GM15510 (cell line): ENCODE measurements around the gene POLR1C.
A peak's percentile ranks its signal among the peaks of the same experiment; 100 is the strongest.

Experiments
- POLR2A ChIP-seq: IDR thresholded peaks from 3 replicates; pipeline ENCODE4 v1.6.1; 2011; ENCODE audit warnings: borderline replicate concordance; ENCODE audit not compliant: insufficient read length; ENCODE audit errors: extremely low read depth

The POLR1C gene, protein sequence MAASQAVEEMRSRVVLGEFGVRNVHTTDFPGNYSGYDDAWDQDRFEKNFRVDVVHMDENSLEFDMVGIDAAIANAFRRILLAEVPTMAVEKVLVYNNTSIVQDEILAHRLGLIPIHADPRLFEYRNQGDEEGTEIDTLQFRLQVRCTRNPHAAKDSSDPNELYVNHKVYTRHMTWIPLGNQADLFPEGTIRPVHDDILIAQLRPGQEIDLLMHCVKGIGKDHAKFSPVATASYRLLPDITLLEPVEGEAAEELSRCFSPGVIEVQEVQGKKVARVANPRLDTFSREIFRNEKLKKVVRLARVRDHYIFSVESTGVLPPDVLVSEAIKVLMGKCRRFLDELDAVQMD

DNA sequence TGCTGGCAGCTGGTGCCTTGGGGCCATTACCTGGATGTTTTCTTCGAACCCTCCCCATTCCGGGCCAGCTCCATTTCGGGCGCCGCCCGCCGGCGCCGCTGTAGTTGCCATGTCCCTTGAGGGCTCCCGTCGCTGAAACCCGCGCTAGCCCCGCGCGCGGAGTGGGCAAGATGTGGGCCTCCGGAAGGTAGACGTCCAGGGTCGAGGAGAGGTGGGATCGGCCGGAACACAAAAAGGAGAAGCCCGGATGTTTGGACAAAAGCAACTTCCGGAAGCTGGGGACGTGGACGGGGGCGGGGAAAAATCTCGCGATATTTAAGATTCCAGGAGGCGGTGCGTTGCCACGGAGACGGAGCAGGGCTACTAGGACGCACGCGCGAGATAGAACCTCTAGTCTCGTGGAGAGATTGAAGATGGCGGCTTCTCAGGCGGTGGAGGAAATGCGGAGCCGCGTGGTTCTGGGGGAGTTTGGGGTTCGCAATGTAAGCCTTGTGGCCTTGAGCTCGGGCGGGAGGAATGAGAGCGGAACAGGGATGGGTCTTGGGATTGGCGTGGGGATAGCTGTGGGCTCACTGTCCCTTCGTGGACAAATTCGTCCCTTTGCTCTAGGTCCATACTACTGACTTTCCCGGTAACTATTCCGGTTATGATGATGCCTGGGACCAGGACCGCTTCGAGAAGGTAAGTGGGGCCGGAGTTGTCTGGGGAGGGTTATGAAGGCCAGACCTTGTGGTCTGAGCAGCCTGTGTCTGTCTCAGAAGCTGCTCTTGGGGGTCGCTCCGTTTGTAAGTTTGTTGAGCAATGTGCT, at the start of gene POLR1C, which contains the start of gene YIPF3:
Gene POLR1C (plus strand): TSS at position 393 of the 808 bp plus-strand sequence. CDS start 21 bp downstream, at position 414.
Gene YIPF3 (minus strand): TSS at position 230 of the 808 bp plus-strand sequence. CDS start 119 bp downstream, at position 111.
- peak; percentile 89 for TF ChIP-seq POLR2A

DNA sequence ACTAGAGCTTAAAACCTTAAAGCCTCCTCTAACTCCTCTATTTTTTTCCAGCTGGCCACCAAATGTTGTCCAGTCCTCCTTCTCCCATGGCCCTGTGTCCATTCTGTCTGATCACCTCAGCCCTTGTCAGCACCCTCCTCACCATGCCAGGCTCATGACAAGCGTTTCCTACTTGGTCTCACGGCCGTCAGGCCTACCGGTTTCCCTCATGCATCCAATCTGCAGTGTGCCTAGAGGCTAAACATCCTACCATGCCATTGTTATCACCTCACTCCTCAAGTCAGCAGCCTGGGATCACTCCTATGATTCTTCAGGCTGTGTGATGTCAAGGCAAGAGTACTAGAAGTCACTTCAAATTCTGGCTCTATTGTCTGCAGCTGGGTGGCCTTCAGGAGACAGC, 49.1 kb upstream of the POLR1C start:
- TF ChIP-seq POLR2A, result no peak

DNA sequence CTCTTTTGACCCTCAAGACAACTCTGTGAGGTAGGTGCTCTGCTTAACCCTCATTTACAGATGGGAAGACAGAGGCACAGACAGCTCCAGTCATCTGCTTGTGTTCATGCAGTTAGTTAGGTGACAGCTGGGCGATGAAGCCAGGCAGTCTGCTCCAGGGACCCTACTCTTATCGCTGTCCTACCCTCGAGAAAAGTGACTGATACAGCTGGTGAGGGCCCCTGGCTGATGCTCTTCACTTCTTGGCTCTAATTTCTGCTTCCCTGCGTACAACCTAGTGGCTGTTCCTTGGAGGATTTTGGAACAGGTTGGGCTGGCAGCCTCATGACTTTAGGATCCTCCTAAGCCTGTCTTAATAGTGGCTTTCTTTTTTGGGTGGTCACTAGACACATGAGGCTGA, 48.6 kb upstream of the POLR1C start:
- no peak for TF ChIP-seq POLR2A

DNA sequence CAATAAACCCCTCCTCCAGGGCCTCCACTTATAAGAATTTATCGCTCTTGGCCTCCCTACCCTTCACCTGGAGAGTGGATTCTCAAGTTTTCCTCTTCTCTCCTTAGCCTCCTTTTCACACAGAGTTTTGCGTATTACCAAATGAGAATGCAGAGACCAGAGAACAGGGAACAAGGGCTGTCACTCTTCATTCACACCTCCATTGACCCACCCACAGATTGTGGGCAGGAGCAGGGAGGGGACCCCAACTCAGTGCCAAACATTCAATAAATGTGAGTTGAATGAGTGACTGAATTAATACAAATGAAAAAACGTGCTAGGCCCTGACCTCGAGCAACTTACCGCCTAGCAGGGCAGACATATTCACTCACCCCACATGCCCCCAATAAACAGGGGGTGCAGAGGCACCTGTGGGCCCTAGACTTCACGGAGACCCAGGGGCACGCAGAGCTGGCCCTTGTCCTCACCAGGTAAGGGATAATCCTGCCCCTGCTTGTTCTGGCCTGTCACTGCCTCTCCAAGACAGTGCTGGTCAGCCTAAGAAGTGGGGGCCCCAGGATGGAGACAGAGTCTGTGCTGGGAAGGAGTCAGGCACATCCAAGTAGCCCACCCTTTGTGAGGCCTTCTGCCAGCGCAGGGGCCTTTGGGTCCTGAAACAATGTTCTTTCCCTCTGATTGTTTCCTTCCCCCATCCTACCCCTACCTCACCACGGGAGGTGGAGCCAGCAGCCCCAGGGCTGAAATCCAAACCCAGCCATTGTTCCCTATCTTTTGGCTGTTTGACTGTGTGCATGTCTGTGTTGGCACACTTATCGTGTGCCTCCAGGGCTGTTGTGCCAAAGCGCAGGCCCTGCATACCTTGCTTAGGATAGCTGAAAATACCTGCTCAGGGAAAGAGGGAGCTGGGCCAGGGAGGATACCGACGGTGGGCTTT, 47.9 kb upstream of the POLR1C start:
- no peak for TF ChIP-seq POLR2A

DNA sequence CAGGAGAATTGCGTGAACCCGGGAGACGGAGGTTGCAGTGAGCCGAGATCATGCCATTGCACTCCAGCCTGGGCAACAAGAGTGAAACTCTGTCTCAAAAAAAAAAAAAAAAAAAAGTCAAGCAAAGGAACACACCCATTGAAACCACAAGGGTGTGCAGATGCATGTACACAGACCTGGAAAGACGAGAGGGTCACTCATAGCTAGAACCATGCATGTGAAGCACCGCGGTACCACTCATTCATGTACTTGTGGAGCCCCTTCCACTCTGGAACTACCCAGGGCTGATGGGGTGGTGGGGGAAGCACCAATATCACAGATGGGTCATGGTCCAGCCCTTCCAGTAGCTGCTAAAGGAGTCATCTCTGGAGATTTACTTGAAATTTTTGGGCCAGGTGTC, 46.9 kb upstream of the POLR1C start:
- no peak for TF ChIP-seq POLR2A

DNA sequence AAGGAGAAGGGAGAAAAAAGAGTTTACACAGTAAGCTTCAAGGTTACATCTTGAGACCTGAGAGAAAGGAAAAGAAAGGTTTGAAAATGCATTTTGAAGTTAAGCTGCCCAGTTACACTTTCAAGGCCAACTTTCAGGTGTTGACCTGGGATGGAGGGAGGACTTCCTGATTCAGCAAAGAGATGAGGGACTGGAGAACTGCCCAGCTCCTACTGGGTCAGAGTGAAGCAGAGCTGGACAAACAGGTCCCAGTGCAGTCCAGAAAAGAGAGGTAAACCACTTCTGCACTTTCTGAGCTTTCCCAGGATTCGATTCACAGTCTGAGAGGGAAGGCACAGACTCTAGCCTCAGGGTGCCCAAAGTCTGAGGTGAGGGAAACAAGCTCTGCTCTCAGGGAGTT, 45.5 kb upstream of the POLR1C start:
- TF ChIP-seq POLR2A, result no peak

DNA sequence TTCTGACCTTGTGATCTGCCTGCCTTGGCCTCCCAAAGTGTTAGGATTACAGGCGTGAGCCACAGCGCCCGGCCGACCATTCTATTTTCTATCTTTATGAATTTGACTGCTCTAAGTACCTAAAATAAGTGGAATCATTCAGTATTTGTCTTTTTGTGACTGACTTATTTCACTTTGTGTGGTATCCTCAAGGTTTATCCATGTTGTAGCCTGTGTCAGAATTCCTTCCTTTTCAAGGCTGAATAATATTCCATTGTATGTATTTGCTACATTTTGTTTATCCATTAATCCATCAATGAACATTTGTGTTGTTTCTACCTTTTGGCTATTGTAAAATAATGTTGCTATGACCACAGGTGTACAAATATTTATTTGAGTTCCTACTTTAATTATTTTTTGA, 44.4 kb upstream of the POLR1C start:
- no peak for TF ChIP-seq POLR2A

DNA sequence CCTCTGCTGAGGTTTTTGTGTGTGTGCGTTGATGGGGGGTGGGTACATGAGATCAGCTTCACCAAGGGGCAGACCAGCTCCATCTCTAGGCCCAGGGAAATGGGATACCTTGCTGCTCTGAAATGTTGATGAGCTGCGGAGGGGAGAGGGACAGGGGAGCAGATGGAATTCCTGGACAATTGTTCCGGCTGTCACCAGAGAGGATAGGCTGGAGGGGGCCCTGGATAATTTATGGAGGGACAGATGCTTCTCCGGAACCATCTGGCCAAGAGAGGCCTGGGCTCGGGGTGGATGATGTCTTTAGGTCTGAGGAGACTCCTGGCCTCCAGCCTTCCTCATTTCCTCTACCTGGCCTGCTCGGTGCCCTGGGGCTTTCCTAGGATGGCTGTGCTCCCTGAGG, 41.4 kb upstream of the POLR1C start:
- TF ChIP-seq POLR2A, result no peak

DNA sequence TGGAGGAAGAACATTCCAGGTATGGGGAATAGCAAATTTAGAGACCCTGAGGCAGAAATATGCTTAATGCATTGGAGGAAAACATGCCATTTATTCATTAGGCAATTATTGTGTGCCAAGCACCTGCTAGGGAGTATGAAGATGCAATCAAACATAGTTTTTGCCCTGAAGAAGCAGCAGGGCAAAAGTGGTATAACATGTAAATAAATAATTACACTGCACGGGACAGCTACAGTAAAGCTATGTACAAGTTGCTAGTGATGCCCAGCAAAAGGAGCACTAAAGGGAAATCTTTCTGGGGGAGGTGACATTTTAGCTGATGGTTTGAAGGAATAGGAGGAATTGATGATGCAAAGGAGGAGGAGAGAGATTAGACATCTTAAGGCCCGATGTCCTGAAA, 40.1 kb upstream of the POLR1C start:
- TF ChIP-seq POLR2A, result no peak

DNA sequence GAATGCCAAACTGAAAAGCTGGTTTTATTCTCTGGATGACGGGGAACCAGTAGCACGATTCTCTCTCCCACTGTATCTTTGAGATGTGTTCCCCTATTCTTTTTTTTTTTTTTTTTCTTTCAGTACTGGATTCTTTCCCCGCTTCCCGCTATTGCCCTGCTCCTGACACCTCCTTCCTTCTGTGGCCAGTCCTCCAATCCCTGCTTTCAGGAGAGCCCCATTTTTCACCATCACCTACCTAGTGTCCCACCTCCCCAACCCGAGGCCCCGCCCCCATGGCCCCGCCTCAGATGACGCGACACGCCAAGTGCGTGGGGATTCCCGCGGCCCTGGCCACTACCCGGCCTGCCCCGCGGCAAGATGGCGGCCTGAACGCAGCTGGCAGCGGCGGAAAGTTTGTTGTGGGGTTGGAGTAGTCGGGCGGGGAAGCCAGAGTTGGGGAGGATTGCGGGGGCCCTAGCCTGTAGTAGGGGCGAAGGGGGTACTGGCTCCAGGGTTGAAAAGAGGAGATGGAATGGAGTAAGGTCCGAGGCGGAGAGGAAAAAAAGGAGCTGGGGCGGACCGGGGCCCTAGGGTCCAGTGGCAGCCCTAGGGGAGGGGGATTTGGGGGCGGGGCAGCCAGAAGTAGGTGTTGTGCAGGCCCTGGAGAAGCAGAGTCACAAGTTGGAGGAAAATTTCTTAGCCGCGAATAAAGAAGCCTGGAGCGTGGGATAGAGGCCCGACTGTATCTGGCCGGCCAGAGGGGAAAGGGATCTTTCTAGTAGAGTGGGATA, 39.5 kb upstream of the POLR1C start, which contains the start of gene TJAP1:
Gene TJAP1 (plus strand): TSS at position 336 of the 773 bp plus-strand sequence. CDS start 21,432 bp downstream, outside the sequence.
- peak; percentile 93 for TF ChIP-seq POLR2A

DNA sequence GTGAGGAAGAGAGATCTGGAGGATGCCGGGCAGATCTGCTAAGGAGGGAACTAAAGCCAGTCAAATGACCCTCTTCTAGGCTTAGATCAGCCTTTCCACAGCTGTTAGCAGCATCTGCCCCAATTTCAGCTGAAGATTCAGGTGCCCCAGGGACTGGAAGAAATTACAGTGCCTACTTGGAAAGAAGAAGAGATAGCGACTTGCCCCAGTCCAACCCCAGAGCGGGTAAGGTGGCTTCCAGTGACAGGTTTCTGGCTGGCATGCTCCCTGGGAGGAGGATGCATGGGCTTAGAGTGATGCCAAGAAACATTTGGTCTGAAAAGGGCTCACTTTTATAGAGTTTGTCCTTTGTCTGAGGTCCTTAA, 38.9 kb upstream of the POLR1C start:
- no peak for TF ChIP-seq POLR2A

DNA sequence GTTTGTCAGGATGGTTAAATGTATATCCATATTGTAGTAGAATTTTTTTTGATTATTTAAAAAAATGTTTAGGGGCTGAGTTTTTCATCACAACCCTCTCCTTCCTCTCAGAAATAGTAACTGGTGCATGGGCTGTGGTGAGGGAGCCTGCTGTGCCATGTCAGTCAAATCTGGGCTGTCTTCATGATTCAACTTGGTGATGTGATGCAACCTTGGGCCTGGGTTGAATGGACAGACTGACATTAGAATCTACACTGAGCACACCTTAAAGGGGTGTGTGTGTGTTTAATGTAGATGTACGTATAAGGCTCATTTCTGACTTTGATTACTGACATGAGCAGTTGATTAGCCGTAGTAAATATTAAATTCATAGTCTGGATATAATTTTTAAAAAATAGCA, 35.8 kb upstream of the POLR1C start:
- no peak for TF ChIP-seq POLR2A

DNA sequence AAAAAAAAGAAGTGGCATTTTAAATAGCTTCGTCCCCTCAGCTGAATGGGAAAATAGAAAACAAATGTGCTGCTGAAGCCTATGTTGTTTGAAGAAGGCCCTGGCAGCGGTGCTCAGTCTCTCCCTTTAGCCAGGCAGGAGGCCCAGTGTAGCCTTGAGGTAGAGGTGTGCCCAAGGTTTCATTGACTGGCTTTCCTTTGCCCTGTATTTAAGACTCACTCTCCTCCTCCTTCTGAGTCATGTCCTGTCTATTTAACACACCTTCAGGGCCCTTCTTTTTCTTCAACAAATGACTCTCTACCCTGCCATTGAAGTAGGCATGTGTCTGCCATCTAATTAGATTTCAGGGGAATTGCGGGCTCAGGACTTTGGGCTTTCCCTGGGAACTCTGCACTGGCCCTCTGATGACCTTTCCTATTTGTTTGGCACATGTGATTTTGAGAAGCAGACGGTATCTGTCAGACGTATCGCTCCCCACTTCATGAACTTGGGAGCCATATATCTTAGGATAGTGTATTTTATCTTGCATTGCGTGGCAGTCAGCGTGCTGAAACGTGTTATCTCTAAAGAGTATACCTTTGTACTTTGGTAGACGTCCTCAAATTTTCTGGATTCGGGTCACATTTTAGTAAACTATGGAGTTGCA, 35.2 kb upstream of the POLR1C start:
- no peak for TF ChIP-seq POLR2A

DNA sequence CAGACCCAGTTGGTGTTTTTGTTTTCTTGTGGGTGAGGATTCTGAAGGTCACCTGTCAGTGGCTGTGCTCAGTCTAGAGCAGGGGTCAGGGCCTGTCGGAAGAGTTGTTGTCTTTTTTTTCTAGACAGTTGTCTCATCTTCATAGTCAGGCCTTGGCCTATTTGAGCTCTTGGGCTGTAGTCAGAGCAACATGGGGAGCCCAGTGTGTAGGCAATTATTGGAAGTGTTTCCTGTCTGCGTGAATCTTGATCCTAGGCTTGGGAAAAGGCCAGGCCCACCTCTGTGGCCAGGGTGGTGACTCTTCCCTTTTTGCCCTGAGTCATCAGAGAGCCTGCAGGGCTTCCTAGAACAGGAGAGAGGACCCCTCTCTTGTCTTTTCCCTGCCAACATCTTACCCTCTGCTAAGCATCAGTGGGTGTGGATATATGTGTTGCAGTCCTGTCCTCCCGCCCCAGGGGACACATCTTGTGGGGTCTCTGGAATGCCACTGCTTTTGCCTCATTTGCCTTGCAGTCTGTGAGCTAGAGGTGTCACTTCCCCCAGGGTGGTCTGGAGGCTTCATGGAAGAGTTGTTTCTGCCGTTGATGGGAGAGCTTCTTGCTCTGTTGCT, 28.1 kb upstream of the POLR1C start:
- no peak for TF ChIP-seq POLR2A
